Nephron (organoid): ENCODE results near the gene CLIC3.
A peak's percentile ranks its signal among the peaks of the same experiment; 100 is the strongest.

Source experiments
- H3K27ac Mint-ChIP-seq, 3 experiments: 2 replicates each; pipeline ENCODE4 v1.8.0; 2020; ENCODE audit warnings: mixed read lengths in 3 of 3, mild to moderate bottlenecking in 2 of 3, moderate library complexity in 1 of 3
- H3K27me3 Mint-ChIP-seq: 2 replicates; pipeline ENCODE4 v1.8.0; 2021; ENCODE audit warnings: low read depth, mild to moderate bottlenecking, moderate library complexity, mixed read lengths
- H3K36me3 Mint-ChIP-seq: 2 replicates; pipeline ENCODE4 v1.8.0; 2020; ENCODE audit warnings: low read depth, mixed read lengths
- H3K4me1 Mint-ChIP-seq: 2 replicates; pipeline ENCODE4 v1.8.0; 2020; ENCODE audit warnings: mixed read lengths
- H3K4me3 Mint-ChIP-seq, 3 experiments: 2 replicates each; pipeline ENCODE4 v1.8.0; 2020; ENCODE audit warnings: mild to moderate bottlenecking in 3 of 3, mixed read lengths in 3 of 3, moderate library complexity in 2 of 3
- H3K9me3 Mint-ChIP-seq: 2 replicates; pipeline ENCODE4 v1.8.0; 2020; ENCODE audit warnings: mixed read lengths
- TF ChIP-seq, protein P1 (sequence below), 3 experiments: fragments of 200-600 bp; sonication (generic); IDR thresholded peaks; one replicate each; pipeline ENCODE4 v1.5.0; 2021; ENCODE audit warnings: antibody characterized with exemption in 3 of 3; ENCODE audit not compliant: unreplicated experiment in 3 of 3

The CLIC3 gene

DNA sequence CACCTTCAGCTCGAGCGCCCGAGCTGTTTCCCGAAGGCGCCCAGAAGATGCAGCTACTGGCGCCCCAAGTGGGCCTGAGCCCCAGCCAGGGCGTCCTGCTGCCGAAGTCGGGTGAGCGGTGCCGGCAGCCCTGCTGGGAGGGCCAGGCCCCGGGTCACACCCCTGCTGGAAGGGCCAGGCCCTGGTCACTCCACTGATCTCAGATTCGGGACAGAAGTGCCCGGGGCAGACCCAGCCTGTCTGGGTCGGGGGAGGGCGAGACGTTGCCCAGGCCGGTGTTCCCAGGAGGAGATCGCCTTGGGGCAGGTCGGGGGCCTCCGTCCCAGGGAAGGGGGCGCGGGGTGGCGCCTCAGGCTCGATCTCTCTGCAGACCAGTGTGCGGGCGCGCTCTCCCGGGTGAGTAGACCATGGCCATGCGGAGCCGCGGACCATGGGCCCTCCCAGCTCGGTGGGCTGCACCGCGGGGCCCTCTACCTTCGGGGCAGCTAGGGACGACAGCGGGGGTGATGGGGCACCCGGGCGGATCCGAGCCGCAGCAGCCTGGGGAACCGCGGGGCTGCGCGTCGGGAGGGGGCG is 11.3 kb downstream of the CLIC3 start:
- H3K4me3 Mint-ChIP-seq: no peak overlapping the region
- no peaks in the 10 kb centered on the region for H3K9me3 Mint-ChIP-seq
- H3K4me1 Mint-ChIP-seq: peaks cover 8% of the 10 kb centered on the region
- H3K27ac Mint-ChIP-seq: no peak overlapping the region
- no peaks in the 10 kb centered on the region for H3K36me3 Mint-ChIP-seq
- H3K27me3 Mint-ChIP-seq: peaks cover 12% of the 10 kb centered on the region
- TF ChIP-seq, protein P1, sequence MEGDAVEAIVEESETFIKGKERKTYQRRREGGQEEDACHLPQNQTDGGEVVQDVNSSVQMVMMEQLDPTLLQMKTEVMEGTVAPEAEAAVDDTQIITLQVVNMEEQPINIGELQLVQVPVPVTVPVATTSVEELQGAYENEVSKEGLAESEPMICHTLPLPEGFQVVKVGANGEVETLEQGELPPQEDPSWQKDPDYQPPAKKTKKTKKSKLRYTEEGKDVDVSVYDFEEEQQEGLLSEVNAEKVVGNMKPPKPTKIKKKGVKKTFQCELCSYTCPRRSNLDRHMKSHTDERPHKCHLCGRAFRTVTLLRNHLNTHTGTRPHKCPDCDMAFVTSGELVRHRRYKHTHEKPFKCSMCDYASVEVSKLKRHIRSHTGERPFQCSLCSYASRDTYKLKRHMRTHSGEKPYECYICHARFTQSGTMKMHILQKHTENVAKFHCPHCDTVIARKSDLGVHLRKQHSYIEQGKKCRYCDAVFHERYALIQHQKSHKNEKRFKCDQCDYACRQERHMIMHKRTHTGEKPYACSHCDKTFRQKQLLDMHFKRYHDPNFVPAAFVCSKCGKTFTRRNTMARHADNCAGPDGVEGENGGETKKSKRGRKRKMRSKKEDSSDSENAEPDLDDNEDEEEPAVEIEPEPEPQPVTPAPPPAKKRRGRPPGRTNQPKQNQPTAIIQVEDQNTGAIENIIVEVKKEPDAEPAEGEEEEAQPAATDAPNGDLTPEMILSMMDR (IDR thresholded peaks at IDR 0.05; ENCODE audit: unreplicated experiment in 3 of 3): no peak

DNA sequence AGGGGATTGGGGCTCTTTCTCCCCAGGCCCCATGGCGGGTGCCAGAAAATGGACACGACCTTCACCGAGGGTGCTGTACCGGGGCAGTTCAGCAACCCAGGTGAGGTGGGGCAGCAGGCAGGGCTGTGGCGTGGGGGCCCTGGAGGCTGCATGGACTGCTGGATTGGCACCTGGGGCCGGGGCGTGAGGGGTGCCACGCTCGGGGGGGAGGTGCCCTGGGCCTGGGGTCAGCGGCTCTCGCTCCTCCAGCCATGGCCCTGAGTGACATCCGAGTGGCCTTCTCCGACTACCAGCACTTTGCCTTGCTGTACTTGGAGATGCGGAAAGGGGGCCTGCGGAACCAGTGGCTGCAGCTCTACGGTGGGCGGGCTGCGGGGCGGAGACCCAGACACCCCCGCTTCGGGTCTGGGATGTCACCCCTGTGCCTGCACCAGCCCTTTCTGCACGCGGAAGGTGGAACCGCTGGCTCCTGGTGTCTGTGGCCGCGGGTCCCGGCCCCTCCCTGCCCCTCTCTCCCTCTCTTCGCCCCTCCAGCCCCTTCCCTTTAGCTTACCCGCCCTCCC is 11.8 kb downstream of the CLIC3 start:
- TF ChIP-seq, protein P1 (IDR thresholded peaks at IDR 0.05; ENCODE audit: unreplicated experiment in 3 of 3): no peak
- Mint-ChIP-seq H3K27me3 (peaks cover 12% of the 10 kb centered on the region), H3K4me1 (peaks cover 8% of the 10 kb centered on the region), H3K9me3 (no peaks in the 10 kb centered on the region), H3K36me3 (no peaks in the 10 kb centered on the region), H3K4me3 (no peak overlapping the region), H3K27ac (no peak overlapping the region)

DNA sequence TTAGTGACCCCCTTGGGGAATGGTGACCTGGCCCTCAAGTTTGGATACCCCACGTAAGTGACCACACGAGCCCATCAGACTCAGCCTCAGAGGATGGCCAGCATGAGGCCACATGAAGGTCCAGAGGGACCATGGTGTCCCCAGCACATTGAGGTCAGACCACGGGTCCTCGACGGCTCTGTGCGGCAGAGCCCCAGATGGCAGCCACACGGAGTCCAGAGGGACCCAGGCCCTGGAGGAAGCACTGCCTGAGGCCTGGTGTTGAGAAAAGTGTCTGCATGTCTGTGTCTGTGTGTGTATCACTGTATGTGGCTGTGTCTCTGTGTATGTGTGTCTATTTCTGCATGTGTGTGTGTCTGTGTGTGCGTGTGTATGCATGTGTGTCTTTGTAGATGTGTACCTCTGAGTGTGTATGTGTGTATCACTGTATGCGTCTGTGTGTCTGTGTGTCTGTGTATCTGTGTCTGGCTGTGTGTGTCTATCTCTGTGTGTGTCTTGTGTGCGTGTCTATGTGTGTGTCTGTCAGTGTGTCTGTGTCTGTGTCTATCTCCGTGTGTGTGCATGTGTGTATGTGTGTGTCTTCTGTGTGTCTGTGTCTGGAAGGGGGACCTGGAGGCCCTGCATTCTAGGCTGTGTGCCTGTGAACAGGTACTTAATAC is 12.6 kb downstream of the CLIC3 start:
- Mint-ChIP-seq H3K9me3 (no peaks in the 10 kb centered on the region), H3K27ac (peak overlapping the region in 1 of 3 experiments; percentile 13), H3K4me3 (peak overlapping the region in 2 of 3 experiments; percentile 2 to 6), H3K4me1 (peaks cover 8% of the 10 kb centered on the region), H3K27me3 (peaks cover 6% of the 10 kb centered on the region), H3K36me3 (no peaks in the 10 kb centered on the region)
- TF ChIP-seq, protein P1 (IDR thresholded peaks at IDR 0.05; ENCODE audit: unreplicated experiment in 3 of 3): no peak

DNA sequence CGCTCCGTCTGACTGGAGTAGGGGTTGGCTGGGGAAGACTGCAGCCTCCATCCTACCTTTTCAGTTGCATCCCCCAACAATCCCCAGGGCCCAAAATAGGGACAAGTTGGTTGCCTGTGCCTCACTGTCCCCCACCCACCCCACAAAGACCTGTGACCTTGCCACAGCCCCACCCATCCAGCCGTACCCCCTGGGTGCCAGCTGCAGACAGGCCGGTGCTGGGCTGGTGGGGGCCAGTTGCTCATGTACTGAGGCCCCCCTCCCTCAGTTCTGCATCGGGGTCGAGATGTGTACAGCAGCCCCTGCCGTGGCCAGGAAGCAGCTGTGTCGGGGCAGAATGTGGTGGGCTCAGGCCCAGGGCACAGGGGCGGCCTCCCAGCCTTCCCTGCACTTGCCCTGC is 13.2 kb downstream of the CLIC3 start:
- TF ChIP-seq, protein P1 (IDR thresholded peaks at IDR 0.05; ENCODE audit: unreplicated experiment in 3 of 3): no peak
- H3K4me3 Mint-ChIP-seq: no peak overlapping the region
- no peaks in the 10 kb centered on the region for H3K36me3 Mint-ChIP-seq
- H3K27me3 Mint-ChIP-seq: peaks cover 5% of the 10 kb centered on the region
- no peak overlapping the region for H3K27ac Mint-ChIP-seq
- H3K9me3 Mint-ChIP-seq: no peaks in the 10 kb centered on the region
- peaks cover 8% of the 10 kb centered on the region for H3K4me1 Mint-ChIP-seq

DNA sequence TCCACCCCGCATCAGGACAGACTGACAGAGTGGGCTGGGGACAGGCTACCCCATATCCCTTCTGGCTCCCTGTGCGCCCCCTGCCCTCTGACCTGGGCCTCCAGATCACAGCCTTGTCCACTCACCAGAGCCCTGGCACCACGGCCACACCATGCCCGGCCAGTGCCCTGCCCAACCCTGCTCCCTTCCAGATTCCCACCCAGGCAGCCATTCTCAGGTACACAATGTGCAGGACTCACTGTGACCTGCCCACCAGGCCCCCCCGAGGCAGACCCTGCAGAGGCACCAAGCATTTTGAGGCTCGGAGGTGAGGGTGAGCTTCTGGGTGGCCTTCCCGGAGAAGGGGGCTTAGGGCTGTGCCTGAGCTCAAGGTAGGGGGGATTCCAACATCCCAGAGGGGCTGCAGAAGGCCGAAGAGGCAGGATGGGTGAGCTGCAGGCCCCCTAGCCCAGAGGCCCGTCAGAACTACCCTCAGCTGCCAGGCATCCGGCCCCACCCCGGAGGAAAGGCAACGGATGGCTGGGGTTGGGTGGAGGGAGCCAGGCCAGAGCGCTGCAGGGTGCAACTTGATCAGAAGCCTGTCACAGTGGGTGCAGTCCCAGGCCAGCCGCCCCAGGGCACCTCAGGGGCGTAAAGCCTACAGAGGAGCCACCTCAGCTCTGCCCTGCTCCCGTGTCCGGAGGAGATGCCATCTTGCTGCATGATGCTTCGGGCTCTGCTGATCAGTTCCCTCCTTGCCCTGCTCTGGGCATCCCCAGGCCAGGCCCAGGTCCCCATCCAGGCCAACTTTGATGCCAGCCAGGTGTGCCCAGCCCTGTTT is 13.9 kb downstream of the CLIC3 start, which contains the start of gene LCNL1:
TSS of gene LCNL1 (plus strand) at position 762 of the 820 bp plus-strand sequence. CDS start 594 bp downstream, outside the sequence.
- Mint-ChIP-seq H3K4me3 (peak within 1 kb of the TSS in 1 of 3 experiments; percentile 2), H3K4me1 (peaks cover 4% of the 10 kb centered on the region)
- TF ChIP-seq, protein P1 (IDR thresholded peaks at IDR 0.05; ENCODE audit: unreplicated experiment in 3 of 3): no peak

More for the DNA sequence above, 13.9 kb downstream of the CLIC3 start, which contains the start of gene LCNL1:
- H3K27ac Mint-ChIP-seq: peak within 1 kb of the TSS in 1 of 3 experiments; percentile 13
- H3K9me3 Mint-ChIP-seq: no peaks in the 10 kb centered on the region
- H3K36me3 Mint-ChIP-seq: no peaks in the 10 kb centered on the region
- H3K27me3 Mint-ChIP-seq: peaks cover 5% of the 10 kb centered on the region
